K562 treated with DMSO at 1 percent for 48 hours (cell line): Measurements from ENCODE around the gene TSPAN19. TPM values are rescaled to one million over a fixed set of nuclear protein-coding genes. Genes with fewer than 3 reads are reported as not detected.

Experiments
- total RNA-seq: library from RNA; unstranded; fragments of 300-600 nt; gene quantifications from 2 replicates; pipeline ENCODE4 v1.2.3, GENCODE V29; 2022; ENCODE audit warnings: low replicate concordance; ENCODE audit errors: extremely low read depth

The TSPAN19 gene
- not detected in 2 replicates for total RNA-seq

GRCh38 chr12:85036234-85036707, at the start of gene TSPAN19, which contains the start of gene LRRIQ1:
TSS of gene TSPAN19 (minus strand) at chr12:85036277. CDS start at chr12:85029946, 6,331 bp downstream.
TSS of gene LRRIQ1 (plus strand) at chr12:85036351. CDS start at chr12:85038177, 1,826 bp downstream.

Other genes starting within 250 kb of the TSPAN19 start
- gene SLC6A15, start 123.5 kb downstream of the TSPAN19 start, total RNA-seq: not detected in 2 replicates
- gene LRRIQ1, start 74 bp upstream of the TSPAN19 start, total RNA-seq: not detected in 2 replicates
- gene ALX1, start 243.9 kb upstream of the TSPAN19 start, total RNA-seq: not detected in 2 replicates